Neuronal stem cell (in vitro differentiated cells): ENCODE results near the gene SDHAF1.
"Not testable (repeated sequence)": the region's sequence is repeated elsewhere in the genome, so short reads cannot be mapped to it uniquely, and the experiment has no call there.

Experiments used
- DNase-seq: peaks from one replicate; pipeline ENCODE4 v3.0.0-alpha.2; 2013; ENCODE audit warnings: low spot score
- H2AFZ ChIP-seq: one replicate; pipeline ENCODE4 v1.6.1; 2013; ENCODE audit warnings: mild to moderate bottlenecking, low read length, inconsistent platforms
- H2AK5ac ChIP-seq: 2 replicates; pipeline ENCODE4 v1.6.1; 2013; ENCODE audit warnings: low read depth, mild to moderate bottlenecking, inconsistent platforms, low read length, moderate library complexity, mixed read lengths
- H2BK120ac ChIP-seq: 2 replicates; pipeline ENCODE4 v1.6.1; 2013; ENCODE audit warnings: low read depth, mild to moderate bottlenecking, inconsistent platforms, low read length, moderate library complexity, mixed read lengths
- H2BK12ac ChIP-seq: one replicate; pipeline ENCODE4 v1.6.1; 2013; ENCODE audit warnings: low read length, inconsistent platforms
- H2BK15ac ChIP-seq: 2 replicates; pipeline ENCODE4 v1.6.1; 2013; ENCODE audit warnings: mild to moderate bottlenecking, low read length, inconsistent platforms, mixed read lengths
- H2BK5ac ChIP-seq: one replicate; pipeline ENCODE4 v1.6.1; 2013; ENCODE audit warnings: inconsistent platforms, mild to moderate bottlenecking, low read length, moderate library complexity
- H3K14ac ChIP-seq: one replicate; pipeline ENCODE4 v1.6.1; 2013; ENCODE audit warnings: low read length, inconsistent platforms
- H3K18ac ChIP-seq: 2 replicates; pipeline ENCODE4 v1.6.1; 2013; ENCODE audit warnings: low read length, inconsistent platforms
- H3K23ac ChIP-seq: 2 replicates; pipeline ENCODE4 v1.6.1; 2013; ENCODE audit warnings: low read depth, mild to moderate bottlenecking, mixed read lengths, low read length, inconsistent platforms; ENCODE audit not compliant: poor library complexity
- H3K27ac ChIP-seq: replicated peaks from 3 replicates; pipeline ENCODE4 v1.5.1; 2013; ENCODE audit warnings: low read length, inconsistent platforms
- H3K27me3 ChIP-seq, 3 experiments: 2 replicates each; pipeline ENCODE4 v1.6.1; 2013; ENCODE audit warnings: low read length in 3 of 3, mild to moderate bottlenecking in 2 of 3, inconsistent platforms in 1 of 3, low read depth in 1 of 3, mixed read lengths in 1 of 3, moderate library complexity in 1 of 3; ENCODE audit not compliant: control insufficient read depth in 3 of 3, insufficient read depth in 3 of 3
- H3K36me3 ChIP-seq, 2 donors: replicated peaks in 1 of 2; 2 replicates each; pipeline ENCODE4 v1.6.1; 2013; ENCODE audit warnings: low read length in 2 of 2; ENCODE audit not compliant: control insufficient read depth in 2 of 2, insufficient read depth in 2 of 2
- H3K4ac ChIP-seq: 2 replicates; pipeline ENCODE4 v1.6.1; 2013; ENCODE audit warnings: inconsistent platforms, mild to moderate bottlenecking, low read length, moderate library complexity
- H3K4me1 ChIP-seq, 2 donors: 1 replicate in 1 of 2; 2 replicates in 1 of 2; pipeline ENCODE4 v1.6.1; 2013; ENCODE audit warnings: low read length in 2 of 2, low read depth in 1 of 2; ENCODE audit not compliant: control insufficient read depth in 2 of 2, insufficient read depth in 1 of 2
- H3K4me2 ChIP-seq: one replicate; pipeline ENCODE4 v1.6.1; 2013; ENCODE audit warnings: mild to moderate bottlenecking, low read length, inconsistent platforms; ENCODE audit not compliant: insufficient read depth, poor library complexity, severe bottlenecking
- H3K4me3 ChIP-seq, 2 donors: 2 replicates each; pipeline ENCODE4 v1.5.1; 2013; ENCODE audit warnings: low read length in 2 of 2, mild to moderate bottlenecking in 2 of 2, inconsistent platforms in 1 of 2, moderate library complexity in 1 of 2
- H3K79me1 ChIP-seq: one replicate; pipeline ENCODE4 v1.6.1; 2013; ENCODE audit warnings: low read depth, mild to moderate bottlenecking, inconsistent platforms, low read length, moderate library complexity
- H3K9ac ChIP-seq: one replicate; pipeline ENCODE4 v1.6.1; 2013; ENCODE audit warnings: mild to moderate bottlenecking, low read depth, low read length, inconsistent platforms; ENCODE audit not compliant: poor library complexity
- H3K9me3 ChIP-seq, 2 donors: replicated peaks in 1 of 2; 2 replicates each; pipeline versions ENCODE3 to v1.6.1; 2013; ENCODE audit warnings: low read length in 2 of 2, mild to moderate bottlenecking in 2 of 2, inconsistent platforms in 1 of 2, low read depth in 1 of 2, mixed read lengths in 1 of 2, moderate library complexity in 1 of 2; ENCODE audit not compliant: control insufficient read depth in 2 of 2, insufficient read depth in 1 of 2
- H4K8ac ChIP-seq: one replicate; pipeline ENCODE4 v1.6.1; 2013; ENCODE audit warnings: low read depth, mild to moderate bottlenecking, inconsistent platforms, low read length, moderate library complexity
- H4K91ac ChIP-seq: one replicate; pipeline ENCODE4 v1.6.1; 2013; ENCODE audit warnings: low read length, low read depth, mild to moderate bottlenecking, inconsistent platforms; ENCODE audit not compliant: poor library complexity
- WGBS, 2 donors: extraction: QIAGEN DNeasy Blood & Tissue Kit; methylation state at CpG; one replicate each; pipeline ENCODE4 v1.1.7; 2013; ENCODE audit warnings: missing lambda C conversion rate in 2 of 2, mixed read lengths in 1 of 2; ENCODE audit not compliant: insufficient read length in 2 of 2, insufficient replicate concordance in 1 of 2; ENCODE audit errors: extremely low coverage in 2 of 2; 5-methylcytosine and 5-hydroxymethylcytosine counted together

Gene SDHAF1

DNA sequence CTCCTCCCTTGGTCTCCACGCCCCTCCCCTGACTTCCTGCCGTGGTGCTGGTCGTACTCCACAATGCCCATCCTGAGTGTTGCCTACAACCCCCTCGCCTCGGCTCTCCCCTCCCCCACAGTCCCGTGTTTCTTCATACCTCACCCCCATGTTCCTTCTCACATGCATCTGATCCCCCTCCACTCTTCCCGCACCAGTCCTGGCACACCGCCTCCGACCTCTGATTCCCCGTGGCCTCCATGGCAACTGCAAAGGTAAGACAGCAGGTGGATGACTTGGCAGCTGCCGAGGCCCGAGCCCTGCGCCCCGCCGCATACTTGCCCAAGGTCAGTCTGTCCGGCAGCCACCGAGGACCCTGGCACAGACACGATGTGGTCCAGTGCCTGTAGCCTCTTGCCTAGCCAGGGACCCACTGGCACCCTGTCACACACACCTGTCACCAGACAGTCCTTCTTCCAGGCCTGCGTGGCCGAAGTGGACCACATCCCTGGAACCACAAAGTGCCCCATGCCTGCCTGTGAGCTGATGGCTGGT, 16.1 kb upstream of the SDHAF1 start:
- H3K27ac ChIP-seq = no peak overlapping the region
- H3K23ac ChIP-seq = peak overlapping the region; percentile 93
- no peak for DNase-seq
- peaks cover 0 to 2% of the 10 kb centered on the region in 2 donors for H3K4me1 ChIP-seq
- no peak overlapping the region for H4K8ac ChIP-seq
- no peak overlapping the region for H2BK5ac ChIP-seq
- H3K4ac ChIP-seq = no peak overlapping the region
- H3K9me3 ChIP-seq = no peaks in the 10 kb centered on the region
- no peak overlapping the region for H3K4me2 ChIP-seq
- no peak overlapping the region for H2BK120ac ChIP-seq
- peak overlapping the region in 1 of 2 donors; percentile 52 for H3K4me3 ChIP-seq
- H3K9ac ChIP-seq = no peak overlapping the region
- H2AK5ac ChIP-seq = no peak overlapping the region
- WGBS, 2 donors = no CpG with 5 or more reads among the region's 20 CpGs
- H3K79me1 ChIP-seq = peaks cover under 1% of the 10 kb centered on the region
- H2AFZ ChIP-seq = no peak overlapping the region
- peak overlapping the region; percentile 90 for H3K14ac ChIP-seq
- peaks cover 0 to 9% (median 7%) of the 10 kb centered on the region in 3 experiments for H3K27me3 ChIP-seq
- H3K18ac ChIP-seq = peak overlapping the region; percentile 51
- no peak overlapping the region for H2BK12ac ChIP-seq
- H3K36me3 ChIP-seq = no peaks in the 10 kb centered on the region
- H2BK15ac ChIP-seq = no peak overlapping the region
- no peak overlapping the region for H4K91ac ChIP-seq

DNA sequence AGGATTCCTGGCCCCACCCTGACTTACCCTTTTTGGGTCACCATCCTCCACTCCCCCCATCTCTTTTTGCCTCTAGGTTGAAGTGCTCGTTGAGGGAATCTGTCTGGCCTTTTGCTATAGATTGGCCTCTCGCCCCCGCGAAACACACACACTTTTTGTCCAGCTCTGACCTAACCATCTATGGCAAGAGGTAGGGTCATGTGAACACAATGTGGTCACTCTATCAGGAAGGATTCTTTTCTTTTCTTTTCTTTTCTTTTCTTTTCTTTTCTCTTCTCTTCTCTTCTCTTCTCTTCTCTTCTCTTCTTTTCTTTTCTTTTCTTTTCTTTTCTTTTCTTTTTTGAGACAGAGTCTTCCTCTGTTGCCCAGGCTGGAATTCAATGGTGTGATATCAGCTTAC, 14.0 kb upstream of the SDHAF1 start:
- not testable (repeated sequence) for H2BK120ac ChIP-seq, H2BK15ac ChIP-seq, H2AK5ac ChIP-seq, H3K4ac ChIP-seq, H3K18ac ChIP-seq, H4K8ac ChIP-seq, H2BK12ac ChIP-seq, H3K4me2 ChIP-seq, H3K14ac ChIP-seq, H2AFZ ChIP-seq, H3K36me3 ChIP-seq, H3K23ac ChIP-seq, H3K4me1 ChIP-seq, H3K9me3 ChIP-seq, H3K9ac ChIP-seq, H3K4me3 ChIP-seq, H3K79me1 ChIP-seq, DNase-seq, H3K27ac ChIP-seq, H4K91ac ChIP-seq, H2BK5ac ChIP-seq
- peaks cover 0 to 20% (median 14%) of the 10 kb centered on the region in 3 experiments for H3K27me3 ChIP-seq
- WGBS, 2 donors = no CpG with 5 or more reads among the region's 4 CpGs

DNA sequence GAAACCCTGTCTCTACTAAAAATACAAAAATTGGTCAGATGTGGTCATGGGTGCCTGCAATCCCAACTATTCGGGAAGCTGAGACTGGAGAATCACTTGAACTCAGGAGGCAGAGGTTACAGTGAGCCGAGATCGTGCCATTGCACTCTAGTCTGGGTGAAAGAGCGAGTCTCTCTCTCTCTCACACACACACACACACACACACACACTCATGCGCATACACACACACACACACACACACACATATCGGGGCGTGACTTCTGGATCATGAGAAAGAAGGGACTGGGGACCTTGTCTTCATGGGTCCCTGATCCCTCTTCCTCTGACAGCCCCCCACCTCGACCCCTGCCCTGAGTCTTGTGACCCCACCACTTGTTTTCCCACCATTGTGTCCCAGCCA, 11.8 kb upstream of the SDHAF1 start:
- Histone ChIP-seq H2BK15ac (no peak overlapping the region), H3K4me1 (peaks cover 0 to 8% of the 10 kb centered on the region in 2 donors), H4K8ac (no peak overlapping the region), H3K4me3 (no peak overlapping the region), H4K91ac (no peak overlapping the region), H3K79me1 (no peaks in the 10 kb centered on the region), H2BK12ac (no peak overlapping the region), H3K18ac (peak overlapping the region; percentile 87), H2BK5ac (peak overlapping the region; percentile 60), H3K14ac (no peak overlapping the region), H3K27ac (no peak overlapping the region), H3K23ac (peak overlapping the region; percentile 60), H3K9ac (no peak overlapping the region), H3K9me3 (no peaks in the 10 kb centered on the region), H3K4ac (no peak overlapping the region), H3K36me3 (no peaks in the 10 kb centered on the region), H3K27me3 (peaks cover 0 to 38% (median 17%) of the 10 kb centered on the region in 3 experiments), H2AFZ (no peak overlapping the region), H2AK5ac (no peak overlapping the region), H2BK120ac (no peak overlapping the region), H3K4me2 (no peak overlapping the region)
- no peak for DNase-seq
- no CpG with 5 or more reads among the region's 8 CpGs for WGBS, 2 donors

DNA sequence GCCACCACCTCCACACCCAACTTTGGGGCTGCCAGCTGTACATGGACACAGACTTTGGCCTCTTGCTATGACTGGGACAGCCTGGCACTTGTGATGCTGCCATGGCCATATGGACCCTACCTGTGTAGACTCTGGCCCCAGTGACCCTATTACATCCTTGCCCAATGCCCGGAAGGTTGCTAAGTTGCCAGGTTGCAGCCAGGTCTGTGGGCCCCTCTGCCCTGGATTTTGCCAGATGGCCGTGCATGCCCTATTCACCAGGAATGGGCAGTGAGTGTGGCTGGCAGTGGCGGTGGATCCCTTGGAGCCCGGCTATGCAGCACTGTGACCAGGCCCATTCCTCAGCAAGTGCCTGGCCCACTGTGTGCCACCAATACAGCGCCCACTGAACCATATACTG, 8.9 kb upstream of the SDHAF1 start:
- H3K9ac ChIP-seq = no peak overlapping the region
- H3K23ac ChIP-seq = peak overlapping the region; percentile 4
- H3K18ac ChIP-seq = peak overlapping the region; percentile 85
- H3K14ac ChIP-seq = no peak overlapping the region
- no peak overlapping the region for H2AFZ ChIP-seq
- no peak overlapping the region for H4K91ac ChIP-seq
- H3K27ac ChIP-seq = no peak overlapping the region
- H3K9me3 ChIP-seq = peaks cover 0 to 2% of the 10 kb centered on the region in 2 donors
- no peak overlapping the region for H2BK15ac ChIP-seq
- DNase-seq = no peak
- H3K36me3 ChIP-seq = no peaks in the 10 kb centered on the region
- no peak overlapping the region for H4K8ac ChIP-seq
- no peak overlapping the region for H3K4me2 ChIP-seq
- WGBS, 2 donors = no CpG with 5 or more reads among the region's 5 CpGs
- H3K4ac ChIP-seq = no peak overlapping the region
- peak overlapping the region; percentile 4 for H2AK5ac ChIP-seq
- H3K79me1 ChIP-seq = no peaks in the 10 kb centered on the region
- H3K4me3 ChIP-seq = peak overlapping the region in 1 of 2 donors; percentile 63
- no peak overlapping the region for H2BK5ac ChIP-seq
- peaks cover 0 to 8% of the 10 kb centered on the region in 2 donors for H3K4me1 ChIP-seq
- peaks cover 0 to 56% (median 21%) of the 10 kb centered on the region in 3 experiments for H3K27me3 ChIP-seq
- no peak overlapping the region for H2BK120ac ChIP-seq
- H2BK12ac ChIP-seq = no peak overlapping the region
